ENCODE data around the gene MCIDAS.

The MCIDAS gene

GRCh38 chr5:55211184-55211874, 15.8 kb downstream of the MCIDAS start:
- no peak overlapping the region for H2BK120ac ChIP-seq (ENCODE audit: low read depth, low read length)
- no peak overlapping the region for H3K9ac ChIP-seq (ENCODE audit: low read depth, low read length, poor library complexity)
- H2BK15ac ChIP-seq (ENCODE audit: low read length), result no peak overlapping the region
- no peaks in the 10 kb centered on the region for H3K36me3 ChIP-seq (replicated peaks in 1 of 2; ENCODE audit: control insufficient read depth in 2 of 2, insufficient read depth in 2 of 2, low read length in 2 of 2)
- H3K4me1 ChIP-seq (ENCODE audit: control insufficient read depth in 2 of 2, insufficient read depth in 1 of 2, low read depth in 1 of 2, low read length in 2 of 2), result no peaks in the 10 kb centered on the region
- no CpG with 5 or more reads among the region's 2 CpGs for WGBS, 2 donors (ENCODE audit: extremely low coverage in 2 of 2, insufficient read length in 2 of 2, insufficient replicate concordance in 1 of 2)
- no peak overlapping the region for H4K8ac ChIP-seq (ENCODE audit: low read depth, low read length)
- no peak overlapping the region for H2BK12ac ChIP-seq (ENCODE audit: low read length)
- no peak overlapping the region for H3K14ac ChIP-seq (ENCODE audit: low read length)
- H3K9me3 ChIP-seq (replicated peaks in 1 of 2; ENCODE audit: control insufficient read depth in 2 of 2, insufficient read depth in 1 of 2, low read depth in 1 of 2, low read length in 2 of 2), result no peaks in the 10 kb centered on the region
- H2AK5ac ChIP-seq (ENCODE audit: low read depth, low read length), result no peak overlapping the region
- H3K79me1 ChIP-seq (ENCODE audit: low read depth, low read length), result no peaks in the 10 kb centered on the region
- DNase-seq (ENCODE audit: low spot score), result no peak
- H3K18ac ChIP-seq (ENCODE audit: low read length), result no peak overlapping the region
- H4K91ac ChIP-seq (ENCODE audit: low read depth, low read length, poor library complexity), result no peak overlapping the region
- H3K27ac ChIP-seq (replicated peaks; ENCODE audit: low read length), result no peak overlapping the region
- no peak overlapping the region for H3K4ac ChIP-seq (ENCODE audit: low read length)
- no peak overlapping the region for H3K4me3 ChIP-seq (ENCODE audit: low read length in 2 of 2)
- no peak overlapping the region for H3K23ac ChIP-seq (ENCODE audit: low read depth, low read length, poor library complexity)
- no peak overlapping the region for H2AFZ ChIP-seq (ENCODE audit: low read length)
- H3K4me2 ChIP-seq (ENCODE audit: insufficient read depth, low read length, poor library complexity, severe bottlenecking), result no peak overlapping the region
- no peak overlapping the region for H2BK5ac ChIP-seq (ENCODE audit: low read length)
- H3K27me3 ChIP-seq (ENCODE audit: control insufficient read depth in 3 of 3, insufficient read depth in 3 of 3, low read depth in 1 of 3, low read length in 3 of 3), result peaks cover 0 to 29% (median 0%) of the 10 kb centered on the region in 3 experiments

GRCh38 chr5:55205001-55205400, 22.1 kb downstream of the MCIDAS start:
- H3K4me3 ChIP-seq (ENCODE audit: low read length in 2 of 2), result no peak overlapping the region
- no peak overlapping the region for H3K14ac ChIP-seq (ENCODE audit: low read length)
- H3K23ac ChIP-seq (ENCODE audit: low read depth, low read length, poor library complexity), result no peak overlapping the region
- no peak overlapping the region for H3K18ac ChIP-seq (ENCODE audit: low read length)
- no peak overlapping the region for H3K27ac ChIP-seq (replicated peaks; ENCODE audit: low read length)
- no peak overlapping the region for H2BK12ac ChIP-seq (ENCODE audit: low read length)
- no peak for DNase-seq (ENCODE audit: low spot score)
- H3K4me1 ChIP-seq (ENCODE audit: control insufficient read depth in 2 of 2, insufficient read depth in 1 of 2, low read depth in 1 of 2, low read length in 2 of 2), result no peaks in the 10 kb centered on the region
- H2AK5ac ChIP-seq (ENCODE audit: low read depth, low read length), result no peak overlapping the region
- no peak overlapping the region for H2BK15ac ChIP-seq (ENCODE audit: low read length)
- H3K9me3 ChIP-seq (replicated peaks in 1 of 2; ENCODE audit: control insufficient read depth in 2 of 2, insufficient read depth in 1 of 2, low read depth in 1 of 2, low read length in 2 of 2), result no peaks in the 10 kb centered on the region
- H3K4me2 ChIP-seq (ENCODE audit: insufficient read depth, low read length, poor library complexity, severe bottlenecking), result no peak overlapping the region
- no peak overlapping the region for H2AFZ ChIP-seq (ENCODE audit: low read length)
- no peaks in the 10 kb centered on the region for H3K36me3 ChIP-seq (replicated peaks in 1 of 2; ENCODE audit: control insufficient read depth in 2 of 2, insufficient read depth in 2 of 2, low read length in 2 of 2)
- H2BK120ac ChIP-seq (ENCODE audit: low read depth, low read length), result no peak overlapping the region
- H3K4ac ChIP-seq (ENCODE audit: low read length), result no peak overlapping the region
- no CpG with 5 or more reads among the region's 2 CpGs for WGBS, 2 donors (ENCODE audit: extremely low coverage in 2 of 2, insufficient read length in 2 of 2, insufficient replicate concordance in 1 of 2)
- H3K27me3 ChIP-seq (ENCODE audit: control insufficient read depth in 3 of 3, insufficient read depth in 3 of 3, low read depth in 1 of 3, low read length in 3 of 3), result peaks cover 0 to 18% (median 0%) of the 10 kb centered on the region in 3 experiments
- no peak overlapping the region for H4K8ac ChIP-seq (ENCODE audit: low read depth, low read length)
- no peak overlapping the region for H4K91ac ChIP-seq (ENCODE audit: low read depth, low read length, poor library complexity)
- H3K79me1 ChIP-seq (ENCODE audit: low read depth, low read length), result no peaks in the 10 kb centered on the region
- H2BK5ac ChIP-seq (ENCODE audit: low read length), result no peak overlapping the region
- no peak overlapping the region for H3K9ac ChIP-seq (ENCODE audit: low read depth, low read length, poor library complexity)

GRCh38 chr5:55191165-55191564, 36.0 kb downstream of the MCIDAS start:
- H3K79me1 ChIP-seq (ENCODE audit: low read depth, low read length), result peaks cover 1% of the 10 kb centered on the region
- H3K9me3 ChIP-seq (replicated peaks in 1 of 2; ENCODE audit: control insufficient read depth in 2 of 2, insufficient read depth in 1 of 2, low read depth in 1 of 2, low read length in 2 of 2), result no peaks in the 10 kb centered on the region
- no peaks in the 10 kb centered on the region for H3K4me1 ChIP-seq (ENCODE audit: control insufficient read depth in 2 of 2, insufficient read depth in 1 of 2, low read depth in 1 of 2, low read length in 2 of 2)
- no peak overlapping the region for H3K9ac ChIP-seq (ENCODE audit: low read depth, low read length, poor library complexity)
- H2BK5ac ChIP-seq (ENCODE audit: low read length), result no peak overlapping the region
- no peak overlapping the region for H3K4me2 ChIP-seq (ENCODE audit: insufficient read depth, low read length, poor library complexity, severe bottlenecking)
- no peak overlapping the region for H2BK15ac ChIP-seq (ENCODE audit: low read length)
- H2BK12ac ChIP-seq (ENCODE audit: low read length), result no peak overlapping the region
- H3K4ac ChIP-seq (ENCODE audit: low read length), result no peak overlapping the region
- no peak overlapping the region for H3K18ac ChIP-seq (ENCODE audit: low read length)
- no peak overlapping the region for H3K14ac ChIP-seq (ENCODE audit: low read length)
- DNase-seq (ENCODE audit: low spot score), result no peak
- no peak overlapping the region for H3K23ac ChIP-seq (ENCODE audit: low read depth, low read length, poor library complexity)
- no peaks in the 10 kb centered on the region for H3K36me3 ChIP-seq (replicated peaks in 1 of 2; ENCODE audit: control insufficient read depth in 2 of 2, insufficient read depth in 2 of 2, low read length in 2 of 2)
- H2AK5ac ChIP-seq (ENCODE audit: low read depth, low read length), result no peak overlapping the region
- no peak overlapping the region for H3K27ac ChIP-seq (replicated peaks; ENCODE audit: low read length)
- peaks cover 0 to 77% (median 0%) of the 10 kb centered on the region in 3 experiments for H3K27me3 ChIP-seq (ENCODE audit: control insufficient read depth in 3 of 3, insufficient read depth in 3 of 3, low read depth in 1 of 3, low read length in 3 of 3)
- no peak overlapping the region for H3K4me3 ChIP-seq (ENCODE audit: low read length in 2 of 2)
- H2AFZ ChIP-seq (ENCODE audit: low read length), result no peak overlapping the region
- H4K8ac ChIP-seq (ENCODE audit: low read depth, low read length), result no peak overlapping the region
- WGBS, 2 donors (ENCODE audit: extremely low coverage in 2 of 2, insufficient read length in 2 of 2, insufficient replicate concordance in 1 of 2), result no CpG with 5 or more reads among the region's 2 CpGs
- no peak overlapping the region for H4K91ac ChIP-seq (ENCODE audit: low read depth, low read length, poor library complexity)
- no peak overlapping the region for H2BK120ac ChIP-seq (ENCODE audit: low read depth, low read length)

- no peak overlapping the region for H3K4ac ChIP-seq (ENCODE audit: low read length)
- WGBS, 2 donors (ENCODE audit: extremely low coverage in 2 of 2, insufficient read length in 2 of 2, insufficient replicate concordance in 1 of 2), result no CpG with 5 or more reads among the region's 6 CpGs
Observed at GRCh38 chr5:55188656-55189540, 38.2 kb downstream of the MCIDAS start.

More at GRCh38 chr5:55188656-55189540, 38.2 kb downstream of the MCIDAS start:
- Histone ChIP-seq H3K79me1 (ENCODE audit: low read depth, low read length) (peaks cover 1% of the 10 kb centered on the region), H3K36me3 (replicated peaks in 1 of 2; ENCODE audit: control insufficient read depth in 2 of 2, insufficient read depth in 2 of 2, low read length in 2 of 2) (no peaks in the 10 kb centered on the region), H3K14ac (ENCODE audit: low read length) (no peak overlapping the region), H3K27me3 (ENCODE audit: control insufficient read depth in 3 of 3, insufficient read depth in 3 of 3, low read depth in 1 of 3, low read length in 3 of 3) (peaks cover 0 to 73% (median 0%) of the 10 kb centered on the region in 3 experiments), H4K91ac (ENCODE audit: low read depth, low read length, poor library complexity) (no peak overlapping the region), H3K4me2 (ENCODE audit: insufficient read depth, low read length, poor library complexity, severe bottlenecking) (no peak overlapping the region), H3K23ac (ENCODE audit: low read depth, low read length, poor library complexity) (no peak overlapping the region), H4K8ac (ENCODE audit: low read depth, low read length) (no peak overlapping the region), H3K27ac (replicated peaks; ENCODE audit: low read length) (no peak overlapping the region), H3K4me1 (ENCODE audit: control insufficient read depth in 2 of 2, insufficient read depth in 1 of 2, low read depth in 1 of 2, low read length in 2 of 2) (no peaks in the 10 kb centered on the region), H2BK120ac (ENCODE audit: low read depth, low read length) (no peak overlapping the region), H3K4me3 (ENCODE audit: low read length in 2 of 2) (no peak overlapping the region), H2AFZ (ENCODE audit: low read length) (no peak overlapping the region), H2BK15ac (ENCODE audit: low read length) (no peak overlapping the region), H2AK5ac (ENCODE audit: low read depth, low read length) (no peak overlapping the region), H3K9ac (ENCODE audit: low read depth, low read length, poor library complexity) (no peak overlapping the region), H3K18ac (ENCODE audit: low read length) (no peak overlapping the region), H2BK5ac (ENCODE audit: low read length) (no peak overlapping the region), H3K9me3 (replicated peaks in 1 of 2; ENCODE audit: control insufficient read depth in 2 of 2, insufficient read depth in 1 of 2, low read depth in 1 of 2, low read length in 2 of 2) (peaks cover 0 to 5% of the 10 kb centered on the region in 2 donors), H2BK12ac (ENCODE audit: low read length) (no peak overlapping the region)
- no peak for DNase-seq (ENCODE audit: low spot score)

Measured in neuronal stem cell (in vitro differentiated cells).